Activated gamma-delta T cell treated with Interleukin-2 at 50 U/mL for 16 hours (primary cell): ENCODE data around the gene FBXO3.
"Not testable (repeated sequence)": the region's sequence is repeated elsewhere in the genome, so short reads cannot be mapped to it uniquely, and the experiment has no call there.

Experiments used
- DNase-seq: peaks from one replicate; pipeline ENCODE4 v3.0.0-alpha.2; 2020

FBXO3 gene

GRCh38 chr11:33772300-33772699 is 2.0 kb downstream of the FBXO3 start:
- no peak for DNase-seq

- DNase-seq, result no peak
These were observed 4.1 kb downstream of the FBXO3 start for GRCh38 chr11:33770236-33770635.

GRCh38 chr11:33769542-33769941 is 4.8 kb downstream of the FBXO3 start:
- no peak for DNase-seq

GRCh38 chr11:33767624-33768023 is 6.7 kb downstream of the FBXO3 start:
- DNase-seq, result no peak

- no peak for DNase-seq
These were observed 8.2 kb downstream of the FBXO3 start for GRCh38 chr11:33766085-33766484.

GRCh38 chr11:33761471-33761870 is 12.8 kb downstream of the FBXO3 start:
- DNase-seq, result no peak

- DNase-seq, result no peak
These were observed 20.9 kb downstream of the FBXO3 start for GRCh38 chr11:33753304-33753967.

- DNase-seq, result no peak
These were observed 22.4 kb downstream of the FBXO3 start for GRCh38 chr11:33751878-33752277.

- DNase-seq, result no peak
These were observed 26.3 kb downstream of the FBXO3 start for GRCh38 chr11:33747979-33748378.

GRCh38 chr11:33743291-33743690 is 31.0 kb downstream of the FBXO3 start:
- no peak for DNase-seq

GRCh38 chr11:33742249-33742851 is 32.0 kb downstream of the FBXO3 start:
- no peak for DNase-seq

- no peak for DNase-seq
These were observed 32.5 kb downstream of the FBXO3 start for GRCh38 chr11:33741806-33742205.

GRCh38 chr11:33737362-33737821 is 36.9 kb downstream of the FBXO3 start:
- no peak for DNase-seq

- DNase-seq, result peak; percentile 83
These were observed 38.0 kb downstream of the FBXO3 start, which contains the start of gene CD59 for GRCh38 chr11:33736148-33736812. CD59 (minus strand) TSS chr11:33736423; CDS start chr11:33722445, 13,978 bp downstream.

GRCh38 chr11:33735271-33736147 is 38.8 kb downstream of the FBXO3 start:
- DNase-seq, result peak; percentile 21

GRCh38 chr11:33734441-33735270 is 39.7 kb downstream of the FBXO3 start:
- DNase-seq, result no peak

- DNase-seq, result no peak
These were observed 40.3 kb downstream of the FBXO3 start for GRCh38 chr11:33733980-33734379.

- no peak for DNase-seq
These were observed 42.4 kb downstream of the FBXO3 start for GRCh38 chr11:33731723-33732531.

- DNase-seq, result no peak
These were observed 43.6 kb downstream of the FBXO3 start for GRCh38 chr11:33730716-33731115.

GRCh38 chr11:33729072-33729664 is 45.2 kb downstream of the FBXO3 start:
- DNase-seq, result not testable (repeated sequence)

GRCh38 chr11:33727539-33727938 is 46.8 kb downstream of the FBXO3 start:
- DNase-seq, result not testable (repeated sequence)
